Mesenchymal stem cell (in vitro differentiated cells and primary cell): ENCODE data around the gene IFITM10.

Experiments used
- DNase-seq: peaks from one replicate; pipeline ENCODE4 v3.0.0-alpha.2; 2013
- H2AFZ ChIP-seq: one replicate; pipeline ENCODE4 v1.6.1; 2013; ENCODE audit warnings: low read depth, mild to moderate bottlenecking, control low read depth, inconsistent platforms, low read length, moderate library complexity
- H2AK5ac ChIP-seq: 2 replicates; pipeline ENCODE4 v1.6.1; 2013; ENCODE audit warnings: low read length, moderate library complexity, mild to moderate bottlenecking, inconsistent platforms; ENCODE audit not compliant: severe bottlenecking
- H2BK120ac ChIP-seq: one replicate; pipeline ENCODE4 v1.6.1; 2013; ENCODE audit warnings: low read depth, mild to moderate bottlenecking, inconsistent platforms, low read length, moderate library complexity
- H2BK12ac ChIP-seq, 2 experiments: one replicate each; pipeline ENCODE4 v1.6.1; 2013; ENCODE audit warnings: inconsistent platforms in 2 of 2, low read length in 2 of 2, mild to moderate bottlenecking in 2 of 2, moderate library complexity in 2 of 2, control low read depth in 1 of 2
- H2BK15ac ChIP-seq: one replicate; pipeline ENCODE4 v1.6.1; 2013; ENCODE audit warnings: mild to moderate bottlenecking, low read depth, inconsistent platforms; ENCODE audit not compliant: poor library complexity, severe bottlenecking
- H2BK5ac ChIP-seq: 2 replicates; pipeline ENCODE4 v1.6.1; 2013; ENCODE audit warnings: low read depth, mild to moderate bottlenecking, low read length, control low read depth, inconsistent platforms; ENCODE audit not compliant: poor library complexity, severe bottlenecking
- H3K14ac ChIP-seq, 2 experiments: one replicate each; pipeline ENCODE4 v1.6.1; 2013; ENCODE audit warnings: inconsistent platforms in 2 of 2, low read length in 2 of 2, control low read depth in 1 of 2, mild to moderate bottlenecking in 1 of 2, moderate library complexity in 1 of 2
- H3K18ac ChIP-seq, 2 experiments: one replicate each; pipeline ENCODE4 v1.6.1; 2013; ENCODE audit warnings: inconsistent platforms in 2 of 2, low read length in 2 of 2, control low read depth in 1 of 2, low read depth in 1 of 2, mild to moderate bottlenecking in 1 of 2
- H3K23ac ChIP-seq, 2 experiments: one replicate each; pipeline ENCODE4 v1.6.1; 2013; ENCODE audit warnings: inconsistent platforms in 2 of 2, low read length in 2 of 2, mild to moderate bottlenecking in 2 of 2, moderate library complexity in 2 of 2, control low read depth in 1 of 2
- H3K27ac ChIP-seq: 2 replicates; pipeline ENCODE4 v1.5.1; 2013; ENCODE audit warnings: mild to moderate bottlenecking, moderate library complexity, low read length, control low read depth, inconsistent platforms; ENCODE audit not compliant: poor library complexity, severe bottlenecking
- H3K27me3 ChIP-seq, 2 experiments: 2 replicates each; pipeline versions ENCODE4 v1.6.1 to v1.7.0; 2013; ENCODE audit warnings: low read length in 2 of 2, mild to moderate bottlenecking in 2 of 2, moderate library complexity in 2 of 2, control low read depth in 1 of 2, inconsistent platforms in 1 of 2; ENCODE audit not compliant: control insufficient read depth in 1 of 2, insufficient read depth in 1 of 2
- H3K36me3 ChIP-seq, 2 experiments: 2 replicates each; pipeline versions ENCODE4 v1.6.1 to v1.7.0; 2013; ENCODE audit warnings: low read length in 2 of 2, control low read depth in 1 of 2, inconsistent platforms in 1 of 2, low read depth in 1 of 2, mild to moderate bottlenecking in 1 of 2; ENCODE audit not compliant: insufficient read depth in 2 of 2, control insufficient read depth in 1 of 2
- H3K4ac ChIP-seq, 2 experiments: one replicate each; pipeline ENCODE4 v1.6.1; 2013; ENCODE audit warnings: inconsistent platforms in 2 of 2, low read length in 2 of 2, mild to moderate bottlenecking in 2 of 2, moderate library complexity in 2 of 2, control low read depth in 1 of 2, low read depth in 1 of 2
- H3K4me1 ChIP-seq: 2 replicates; pipeline ENCODE4 v1.6.1; 2013; ENCODE audit warnings: low read depth, low read length, control low read depth; ENCODE audit not compliant: control insufficient read depth, insufficient read depth
- H3K4me2 ChIP-seq: 2 replicates; pipeline ENCODE4 v1.6.1; 2013; ENCODE audit warnings: low read length, mild to moderate bottlenecking, inconsistent platforms; ENCODE audit not compliant: poor library complexity, severe bottlenecking
- H3K4me3 ChIP-seq, 2 experiments: 2 replicates each; pipeline versions ENCODE4 v1.5.1 to v1.7.0; 2013; ENCODE audit warnings: low read length in 2 of 2, mild to moderate bottlenecking in 2 of 2, control low read depth in 1 of 2, low read depth in 1 of 2; ENCODE audit not compliant: insufficient read depth in 1 of 2
- H3K79me1 ChIP-seq: replicated peaks from 2 replicates; pipeline ENCODE4 v1.6.1; 2013; ENCODE audit warnings: mild to moderate bottlenecking, control low read depth, low read length, inconsistent platforms; ENCODE audit not compliant: poor library complexity, severe bottlenecking
- H3K9ac ChIP-seq: 2 replicates; pipeline ENCODE4 v1.7.0; 2013; ENCODE audit warnings: mild to moderate bottlenecking, low read length, moderate library complexity
- H3K9me3 ChIP-seq: 2 replicates; pipeline ENCODE4 v1.7.0; 2013; ENCODE audit warnings: mild to moderate bottlenecking, low read length; ENCODE audit not compliant: control insufficient read depth
- H4K8ac ChIP-seq: one replicate; pipeline ENCODE4 v1.6.1; 2013; ENCODE audit warnings: inconsistent platforms, mild to moderate bottlenecking, low read length, moderate library complexity
- H4K91ac ChIP-seq: one replicate; pipeline ENCODE4 v1.6.1; 2013; ENCODE audit warnings: mild to moderate bottlenecking, low read length, inconsistent platforms
- WGBS: methylation state at CpG from one replicate; pipeline ENCODE4 v1.1.7; 2013; ENCODE audit warnings: mixed read lengths; 5-methylcytosine and 5-hydroxymethylcytosine counted together

Gene IFITM10

DNA sequence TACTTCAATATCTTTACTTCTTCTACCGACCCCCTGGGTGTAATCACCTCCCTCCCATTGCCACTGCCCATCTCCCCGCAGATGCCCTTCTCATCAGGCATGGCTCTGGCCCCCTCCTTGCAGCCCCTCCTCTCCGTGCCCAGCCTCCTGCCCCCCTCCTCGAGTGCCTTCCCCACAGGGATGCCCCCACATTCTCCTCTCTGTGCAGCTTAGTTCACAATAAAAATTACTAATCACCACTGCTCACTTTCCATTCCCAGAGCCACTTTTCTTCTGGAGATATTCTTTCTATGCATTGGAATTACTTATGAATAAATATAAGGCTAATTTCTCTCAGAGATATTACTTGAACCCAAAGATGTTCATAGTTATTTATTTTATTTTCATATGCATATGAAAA lies 22.1 kb downstream of the IFITM10 start:
- H3K4me2 ChIP-seq: no peak overlapping the region
- H2AK5ac ChIP-seq: no peak overlapping the region
- H3K27me3 ChIP-seq: peaks cover 42 to 77% of the 10 kb centered on the region in 2 experiments
- no peak overlapping the region for H3K18ac ChIP-seq
- no peak overlapping the region for H3K4me3 ChIP-seq
- H3K27ac ChIP-seq: no peak overlapping the region
- no peak overlapping the region for H3K9ac ChIP-seq
- DNase-seq: no peak
- WGBS: 58% methylated on average over 4 of the region's 4 CpGs
- H4K8ac ChIP-seq: no peak overlapping the region
- H3K23ac ChIP-seq: no peak overlapping the region
- no peak overlapping the region for H2BK15ac ChIP-seq
- no peaks in the 10 kb centered on the region for H3K79me1 ChIP-seq
- H3K4me1 ChIP-seq: no peaks in the 10 kb centered on the region
- no peak overlapping the region for H2BK120ac ChIP-seq
- no peaks in the 10 kb centered on the region for H3K9me3 ChIP-seq
- no peak overlapping the region for H2AFZ ChIP-seq
- no peak overlapping the region for H3K4ac ChIP-seq
- no peaks in the 10 kb centered on the region for H3K36me3 ChIP-seq
- no peak overlapping the region for H3K14ac ChIP-seq
- no peak overlapping the region for H4K91ac ChIP-seq
- H2BK12ac ChIP-seq: no peak overlapping the region
- no peak overlapping the region for H2BK5ac ChIP-seq

DNA sequence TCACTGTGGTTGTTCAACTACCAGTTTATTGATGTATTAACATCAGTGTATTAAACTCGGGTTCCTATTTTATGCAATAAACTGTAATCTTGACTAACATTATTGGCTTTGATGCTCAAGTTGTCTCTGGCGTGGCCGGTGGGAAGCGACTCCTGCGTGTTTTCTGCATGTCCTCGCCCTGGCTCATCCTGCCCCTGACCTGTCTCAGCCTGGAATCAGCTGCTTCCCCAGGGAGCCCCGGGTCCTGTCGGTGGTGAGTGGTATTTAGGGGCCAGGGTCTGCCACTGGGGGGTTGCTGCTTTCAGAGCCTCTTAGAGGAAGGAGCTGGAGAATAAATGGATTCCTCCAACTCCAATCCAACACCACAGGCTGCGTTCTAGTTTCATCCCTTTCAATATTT lies 22.5 kb downstream of the IFITM10 start:
- Histone ChIP-seq H3K9me3 (no peaks in the 10 kb centered on the region), H3K36me3 (no peaks in the 10 kb centered on the region), H2BK12ac (no peak overlapping the region), H3K4me3 (no peak overlapping the region), H4K91ac (no peak overlapping the region), H3K23ac (no peak overlapping the region), H2BK5ac (no peak overlapping the region), H3K79me1 (no peaks in the 10 kb centered on the region), H3K27me3 (peaks cover 38 to 77% of the 10 kb centered on the region in 2 experiments), H4K8ac (no peak overlapping the region), H3K18ac (no peak overlapping the region), H3K27ac (no peak overlapping the region), H2BK120ac (no peak overlapping the region), H3K4me1 (no peaks in the 10 kb centered on the region), H2BK15ac (no peak overlapping the region), H3K4me2 (no peak overlapping the region), H2AFZ (no peak overlapping the region), H3K9ac (no peak overlapping the region), H3K14ac (no peak overlapping the region), H3K4ac (no peak overlapping the region), H2AK5ac (no peak overlapping the region)
- 88% methylated on average over 6 of the region's 9 CpGs for WGBS
- DNase-seq: no peak

DNA sequence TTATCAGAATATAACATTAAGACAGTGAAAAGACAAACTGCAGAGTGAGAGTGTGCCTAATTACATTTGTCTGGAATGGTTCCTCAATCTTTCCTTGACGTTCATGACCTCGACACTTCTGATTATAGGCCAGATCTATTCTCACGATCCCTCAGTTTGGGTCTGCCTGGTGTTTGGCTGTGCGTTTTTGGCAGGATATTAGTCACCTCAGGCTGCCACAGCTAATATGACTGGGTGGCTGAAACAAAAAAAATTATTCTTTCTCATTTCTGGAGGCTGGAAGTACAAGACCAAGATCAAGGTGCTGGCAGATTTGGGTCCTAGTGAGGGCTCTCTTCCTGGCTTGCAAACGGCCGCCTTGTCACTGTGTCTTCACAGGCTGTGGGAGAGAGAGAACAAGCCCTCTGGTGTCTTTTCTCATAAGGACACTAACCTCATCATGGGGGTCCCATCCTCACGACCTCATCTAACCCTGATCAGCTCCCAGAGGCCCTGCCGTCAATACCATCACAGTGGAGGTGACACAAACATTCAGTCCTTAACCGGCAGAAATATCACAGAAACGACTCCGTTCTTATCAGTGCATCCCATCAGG lies 23.2 kb downstream of the IFITM10 start:
- Histone ChIP-seq H3K4me1 (no peaks in the 10 kb centered on the region), H3K9me3 (no peaks in the 10 kb centered on the region), H2BK12ac (no peak overlapping the region), H2BK15ac (no peak overlapping the region), H3K14ac (no peak overlapping the region), H3K36me3 (no peaks in the 10 kb centered on the region), H4K8ac (no peak overlapping the region), H3K9ac (no peak overlapping the region), H3K27me3 (peaks cover 33 to 77% of the 10 kb centered on the region in 2 experiments), H3K18ac (no peak overlapping the region), H2BK120ac (no peak overlapping the region), H3K79me1 (no peaks in the 10 kb centered on the region), H3K4me2 (no peak overlapping the region), H3K4ac (no peak overlapping the region), H3K4me3 (no peak overlapping the region), H2AK5ac (no peak overlapping the region), H2BK5ac (no peak overlapping the region), H3K27ac (no peak overlapping the region), H4K91ac (no peak overlapping the region), H3K23ac (no peak overlapping the region), H2AFZ (no peak overlapping the region)
- DNase-seq: no peak
- WGBS: 81% methylated on average over 11 of the region's 11 CpGs

DNA sequence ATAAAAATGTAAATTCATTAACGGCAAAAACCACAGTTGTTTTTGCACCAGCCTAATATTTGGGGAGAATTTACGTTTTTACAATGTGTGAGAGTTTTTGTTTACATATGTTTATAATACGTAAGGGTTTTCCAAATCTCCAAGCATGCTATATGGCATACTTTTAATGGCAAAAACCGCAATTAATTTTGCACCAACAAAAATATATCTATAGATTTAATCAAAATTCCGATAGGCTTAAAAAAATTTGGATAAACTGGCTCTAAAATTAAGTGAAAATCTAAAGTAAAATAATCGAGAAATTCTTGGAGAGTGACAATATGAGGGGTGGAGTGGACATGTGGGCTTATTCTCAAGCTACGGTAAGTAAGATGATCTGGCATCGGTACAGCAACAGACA lies 30.6 kb downstream of the IFITM10 start:
- Histone ChIP-seq H3K14ac (no peak overlapping the region), H3K9ac (no peak overlapping the region), H2BK12ac (no peak overlapping the region), H4K91ac (no peak overlapping the region), H3K18ac (no peak overlapping the region), H3K4me3 (no peak overlapping the region), H2AFZ (no peak overlapping the region), H3K27ac (no peak overlapping the region), H3K4ac (no peak overlapping the region), H3K23ac (no peak overlapping the region), H3K79me1 (no peaks in the 10 kb centered on the region), H3K36me3 (no peaks in the 10 kb centered on the region), H3K4me1 (no peaks in the 10 kb centered on the region), H2BK5ac (no peak overlapping the region), H2AK5ac (no peak overlapping the region), H2BK15ac (no peak overlapping the region), H2BK120ac (no peak overlapping the region), H3K4me2 (no peak overlapping the region), H3K27me3 (peaks cover 16 to 61% of the 10 kb centered on the region in 2 experiments), H4K8ac (no peak overlapping the region), H3K9me3 (no peaks in the 10 kb centered on the region)
- DNase-seq: no peak
- 76% methylated on average over 6 of the region's 8 CpGs for WGBS
